ENCODE measurements around the gene PTPN23.

DNA sequence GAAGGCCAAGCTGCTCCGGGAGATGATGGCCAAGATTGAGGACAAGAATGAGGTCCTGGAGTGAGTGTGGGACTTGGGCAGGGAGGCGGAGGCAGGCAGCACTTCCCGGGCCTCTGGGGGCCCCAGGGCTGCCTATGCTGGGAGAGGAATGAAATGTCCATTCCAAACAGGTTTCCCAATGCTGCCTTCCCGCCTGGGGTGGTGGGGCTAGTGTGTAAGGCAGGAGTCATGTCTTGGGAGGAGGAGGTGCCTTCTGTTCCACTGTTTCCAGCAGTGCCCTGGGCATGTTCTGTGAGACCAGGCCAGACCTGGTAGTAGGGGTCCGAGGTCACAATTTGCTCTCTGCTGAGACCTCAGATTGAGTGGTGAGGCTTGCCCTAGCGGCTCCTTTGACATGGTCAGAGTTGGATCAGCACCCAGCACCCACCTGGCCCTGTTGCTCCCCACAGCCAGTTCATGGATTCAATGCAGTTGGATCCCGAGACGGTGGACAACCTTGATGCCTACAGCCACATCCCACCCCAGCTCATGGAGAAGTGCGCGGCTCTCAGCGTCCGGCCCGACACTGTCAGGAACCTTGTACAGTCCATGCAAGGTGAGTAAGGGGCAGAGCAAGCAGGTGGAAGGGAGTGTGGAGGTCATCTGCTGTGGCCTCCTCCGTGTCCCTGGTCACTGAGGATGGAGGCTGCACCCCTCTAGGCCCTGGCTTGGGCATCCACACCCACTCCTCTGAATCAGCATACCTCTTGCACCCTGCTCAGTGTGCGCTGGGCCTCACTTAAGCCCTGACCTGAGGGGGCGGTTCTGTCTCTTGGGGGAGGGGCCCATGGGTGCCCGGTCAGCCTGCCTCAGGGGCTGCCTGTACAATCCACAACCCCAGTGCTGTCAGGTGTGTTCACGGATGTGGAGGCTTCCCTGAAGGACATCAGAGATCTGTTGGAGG is 27.3 kb downstream of the PTPN23 start:
- TF ChIP-seq, protein P1, sequence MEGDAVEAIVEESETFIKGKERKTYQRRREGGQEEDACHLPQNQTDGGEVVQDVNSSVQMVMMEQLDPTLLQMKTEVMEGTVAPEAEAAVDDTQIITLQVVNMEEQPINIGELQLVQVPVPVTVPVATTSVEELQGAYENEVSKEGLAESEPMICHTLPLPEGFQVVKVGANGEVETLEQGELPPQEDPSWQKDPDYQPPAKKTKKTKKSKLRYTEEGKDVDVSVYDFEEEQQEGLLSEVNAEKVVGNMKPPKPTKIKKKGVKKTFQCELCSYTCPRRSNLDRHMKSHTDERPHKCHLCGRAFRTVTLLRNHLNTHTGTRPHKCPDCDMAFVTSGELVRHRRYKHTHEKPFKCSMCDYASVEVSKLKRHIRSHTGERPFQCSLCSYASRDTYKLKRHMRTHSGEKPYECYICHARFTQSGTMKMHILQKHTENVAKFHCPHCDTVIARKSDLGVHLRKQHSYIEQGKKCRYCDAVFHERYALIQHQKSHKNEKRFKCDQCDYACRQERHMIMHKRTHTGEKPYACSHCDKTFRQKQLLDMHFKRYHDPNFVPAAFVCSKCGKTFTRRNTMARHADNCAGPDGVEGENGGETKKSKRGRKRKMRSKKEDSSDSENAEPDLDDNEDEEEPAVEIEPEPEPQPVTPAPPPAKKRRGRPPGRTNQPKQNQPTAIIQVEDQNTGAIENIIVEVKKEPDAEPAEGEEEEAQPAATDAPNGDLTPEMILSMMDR (IDR thresholded peaks at IDR 0.05): no peak
- no peak for TF ChIP-seq POLR2A (IDR thresholded peaks at IDR 0.05)

Data from body of pancreas (tissue), 4 donors.